OCI-LY1 (cell line): ENCODE data around the gene ECD.

Source experiments
- H2AFZ ChIP-seq: fragments of 200-600 bp; sonication (generic), shearing (Covaris generic); 2 replicates; pipeline ENCODE4 v1.6.0; 2014; ENCODE audit warnings: antibody characterized with exemption, mild to moderate bottlenecking, low read length
- H3F3A ChIP-seq: fragments of 200-600 bp; sonication (generic), shearing (Covaris generic); 2 replicates; pipeline ENCODE4 v1.6.0; 2014; ENCODE audit warnings: mild to moderate bottlenecking, antibody characterized with exemption, low read length, moderate library complexity; ENCODE audit not compliant: insufficient read depth
- H3K27ac ChIP-seq: fragments of 200-600 bp; sonication (generic); 2 replicates; pipeline ENCODE4 v1.5.1; 2014; ENCODE audit warnings: low read length, mixed run types, mild to moderate bottlenecking, low read depth; ENCODE audit not compliant: poor library complexity, severe bottlenecking
- H3K27me3 ChIP-seq: fragments of 200-600 bp; sonication (generic); 2 replicates; pipeline ENCODE4 v1.6.0; 2014; ENCODE audit warnings: antibody characterized with exemption, mild to moderate bottlenecking, low read length, moderate library complexity; ENCODE audit not compliant: insufficient read depth
- H3K36me3 ChIP-seq: fragments of 200-600 bp; sonication (generic); 2 replicates; pipeline ENCODE4 v1.6.1; 2014; ENCODE audit warnings: mild to moderate bottlenecking, antibody characterized with exemption, low read length, moderate library complexity, mixed read lengths; ENCODE audit not compliant: insufficient read depth
- H3K4me1 ChIP-seq: fragments of 200-600 bp; sonication (generic); 2 replicates; pipeline ENCODE4 v1.5.1; 2014; ENCODE audit warnings: mild to moderate bottlenecking, low read length, moderate library complexity; ENCODE audit not compliant: insufficient read depth, severe bottlenecking
- H3K4me2 ChIP-seq: fragments of 200-600 bp; sonication (generic), shearing (Covaris generic); 2 replicates; pipeline ENCODE4 v1.6.1; 2014; ENCODE audit warnings: low read length
- H3K4me3 ChIP-seq: fragments of 200-600 bp; sonication (generic); 2 replicates; pipeline ENCODE4 v1.5.1; 2014; ENCODE audit warnings: low read length, low read depth, mild to moderate bottlenecking, mixed read lengths; ENCODE audit not compliant: poor library complexity, severe bottlenecking
- H3K79me2 ChIP-seq: fragments of 200-600 bp; shearing (Covaris generic); 2 replicates; pipeline ENCODE4 v1.6.1; 2016; ENCODE audit warnings: mixed run types, low read length, mixed read lengths; ENCODE audit not compliant: insufficient read depth
- H3K9ac ChIP-seq: fragments of 200-600 bp; sonication (generic), shearing (Covaris generic); 2 replicates; pipeline ENCODE4 v1.6.1; 2014; ENCODE audit warnings: mild to moderate bottlenecking, low read length, mixed read lengths
- H3K9me2 ChIP-seq: fragments of 200-600 bp; sonication (generic), shearing (Covaris generic); 2 replicates; pipeline ENCODE4 v1.6.1; 2014; ENCODE audit warnings: low read depth, mild to moderate bottlenecking, low read length, mixed read lengths
- H3K9me3 ChIP-seq: fragments of 200-600 bp; shearing (Covaris generic); 2 replicates; pipeline ENCODE4 v1.6.1; 2014; ENCODE audit warnings: low read length, mixed read lengths
- H4K20me1 ChIP-seq: fragments of 200-600 bp; sonication (generic), shearing (Covaris generic); 2 replicates; pipeline ENCODE4 v1.6.0; 2016; ENCODE audit warnings: mild to moderate bottlenecking, low read length; ENCODE audit not compliant: insufficient read depth
- CTCF ChIP-seq: fragments of 200-600 bp; sonication (generic), shearing (Covaris generic); IDR thresholded peaks from 2 replicates; pipeline ENCODE4 v1.5.1; 2017; ENCODE audit warnings: mild to moderate bottlenecking, antibody characterized with exemption, low read length, moderate library complexity, mixed read lengths
- EZH2 ChIP-seq: fragments of 200-600 bp; sonication (generic), shearing (Covaris generic); IDR thresholded peaks from 2 replicates; pipeline ENCODE4 v1.8.0; 2017; ENCODE audit warnings: borderline replicate concordance, mixed run types, mild to moderate bottlenecking, antibody characterized with exemption, low read length, moderate library complexity, mixed read lengths

ECD gene

DNA sequence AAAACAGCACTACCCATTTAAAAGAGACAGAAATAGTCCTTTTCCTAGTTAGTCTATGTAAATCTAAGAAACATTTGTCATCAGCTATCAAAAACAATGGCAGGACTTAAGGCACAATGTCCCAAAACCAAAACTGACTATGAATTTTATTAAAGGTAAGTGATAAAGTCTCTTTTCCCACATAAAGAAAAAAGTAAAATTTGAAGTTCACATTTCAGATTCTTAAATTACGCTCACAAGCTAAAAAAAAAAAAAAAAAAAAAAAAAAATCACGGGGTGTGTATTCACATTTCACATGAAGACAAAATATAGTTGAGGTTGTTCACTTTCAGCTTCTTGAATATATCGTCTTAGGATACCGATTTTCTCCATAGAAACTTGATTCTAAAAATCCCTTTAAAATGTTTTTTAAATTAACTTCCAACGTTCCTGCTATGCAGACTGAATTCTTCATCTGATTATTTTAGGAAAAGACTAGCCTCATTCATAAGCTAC is 72.8 kb downstream of the ECD start:
- H3K4me1 ChIP-seq: peaks cover 33% of the 10 kb centered on the region

GRCh38 chr10:73093922-73094850 is 73.6 kb downstream of the ECD start:
- peak overlapping the region; percentile 19 for H3K27ac ChIP-seq
- peaks cover 5% of the 10 kb centered on the region; the same call in 1 of the 2 replicates for H4K20me1 ChIP-seq
- no peaks in the 10 kb centered on the region for H3K9me2 ChIP-seq
- peak overlapping the region; percentile 77 for H3K4me2 ChIP-seq
- no peaks in the 10 kb centered on the region for H3K27me3 ChIP-seq
- H3K79me2 ChIP-seq: peaks cover 55% of the 10 kb centered on the region
- no peaks in the 10 kb centered on the region for H3K9me3 ChIP-seq
- no peak overlapping the region for H2AFZ ChIP-seq
- H3K36me3 ChIP-seq: no peaks in the 10 kb centered on the region; the same call in 1 of the 2 replicates
- peak overlapping the region; percentile 84 for H3K9ac ChIP-seq
- TF ChIP-seq CTCF (no peak), EZH2 (no peak)
- H3K4me1 ChIP-seq: peaks cover 33% of the 10 kb centered on the region
- peak overlapping the region; percentile 79 for H3K4me3 ChIP-seq
- H3F3A ChIP-seq: no peaks in the 10 kb centered on the region; the same call in 1 of the 2 replicates

More for the DNA sequence above, 72.8 kb downstream of the ECD start:
- no peak for TF ChIP-seq EZH2
- TF ChIP-seq CTCF: no peak
- H3K79me2 ChIP-seq: peaks cover 48% of the 10 kb centered on the region
- H3F3A ChIP-seq: no peaks in the 10 kb centered on the region; the same call in 1 of the 2 replicates
- H3K36me3 ChIP-seq: no peaks in the 10 kb centered on the region; the same call in 1 of the 2 replicates
- no peaks in the 10 kb centered on the region for H3K9me2 ChIP-seq
- H3K27me3 ChIP-seq: no peaks in the 10 kb centered on the region
- H3K4me3 ChIP-seq: peak overlapping the region; percentile 79
- peak overlapping the region; percentile 77 for H3K4me2 ChIP-seq
- peak overlapping the region; percentile 79 for H3K27ac ChIP-seq
- no peaks in the 10 kb centered on the region for H3K9me3 ChIP-seq
- peaks cover 5% of the 10 kb centered on the region; the same call in 1 of the 2 replicates for H4K20me1 ChIP-seq
- no peak overlapping the region for H2AFZ ChIP-seq
- H3K9ac ChIP-seq: peak overlapping the region; percentile 84

DNA sequence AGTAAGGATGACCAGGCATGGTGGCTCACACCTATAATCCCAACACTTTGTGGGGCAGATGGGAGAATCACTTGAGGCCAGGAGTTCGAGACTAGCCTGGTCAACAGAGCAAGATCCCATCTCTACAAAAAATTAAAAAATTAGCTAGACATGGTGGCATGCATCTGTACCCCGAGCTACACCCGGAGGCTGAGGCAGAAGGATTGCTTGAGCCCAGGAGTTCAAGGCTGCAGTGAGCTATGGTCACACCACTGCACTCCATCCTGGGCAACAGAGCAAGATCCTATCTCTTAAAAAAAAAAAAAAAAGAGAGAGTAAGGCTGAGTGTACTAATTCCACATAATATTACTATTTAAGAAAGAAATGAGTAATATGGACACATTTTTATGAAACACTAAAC is 75.0 kb downstream of the ECD start:
- H3K9me2 ChIP-seq: no peaks in the 10 kb centered on the region
- H2AFZ ChIP-seq: no peak overlapping the region
- no peak overlapping the region for H3K27ac ChIP-seq
- H3K9me3 ChIP-seq: no peaks in the 10 kb centered on the region
- no peak overlapping the region for H3K4me2 ChIP-seq
- no peak overlapping the region for H3K9ac ChIP-seq
- H3K36me3 ChIP-seq: no peaks in the 10 kb centered on the region; the same call in 1 of the 2 replicates
- peaks cover 5% of the 10 kb centered on the region; the same call in 1 of the 2 replicates for H4K20me1 ChIP-seq
- H3F3A ChIP-seq: no peaks in the 10 kb centered on the region; the same call in 1 of the 2 replicates
- peaks cover 30% of the 10 kb centered on the region for H3K4me1 ChIP-seq
- H3K79me2 ChIP-seq: peaks cover 69% of the 10 kb centered on the region
- no peak overlapping the region for H3K4me3 ChIP-seq
- no peak for TF ChIP-seq EZH2
- TF ChIP-seq CTCF: no peak
- no peaks in the 10 kb centered on the region for H3K27me3 ChIP-seq
